H1 (cell line): Measurements from ENCODE around the gene LOC101059915.

Experiments
- ATF3 ChIP-seq: IDR thresholded peaks from 2 replicates; pipeline ENCODE4 v1.6.1; 2011; ENCODE audit warnings: low read depth, mild to moderate bottlenecking, low read length; ENCODE audit not compliant: insufficient read depth
- KDM5A ChIP-seq: fragments of 200-600 bp; IDR thresholded peaks from 2 replicates; pipeline ENCODE4 v1.7.1; 2012; ENCODE audit warnings: mild to moderate bottlenecking, low read length, inconsistent platforms, mixed read lengths
- SIN3A ChIP-seq, 2 experiments: IDR thresholded peaks in 1 of 2; conservative IDR thresholded peaks in 1 of 2; 2 replicates each; pipeline ENCODE4 v1.6.1; 2011 to 2012; ENCODE audit warnings: low read length in 2 of 2, improper control_type of control experiment in 1 of 2, low read depth in 1 of 2, mild to moderate bottlenecking in 1 of 2
- TAF1 ChIP-seq: IDR thresholded peaks from 2 replicates; pipeline ENCODE4 v1.6.1; 2011; ENCODE audit warnings: mild to moderate bottlenecking, low read depth, low read length
- USF2 ChIP-seq: IDR thresholded peaks from 2 replicates; pipeline ENCODE4 v1.6.1; 2011; ENCODE audit warnings: low read length, improper control_type of control experiment

The LOC101059915 gene

GRCh38 chrX:71634366-71634765, 33.0 kb upstream of the LOC101059915 start (continued):
- TF ChIP-seq KDM5A (no peak), USF2 (no peak), ATF3 (no peak), SIN3A (conservative IDR thresholded peaks at IDR 0.05 in 1 of 2, IDR thresholded peaks at IDR 0.05 in 1 of 2; ENCODE audit: low read depth in 1 of 2, low read length in 2 of 2) (no peak), TAF1 (no peak)
- TF ChIP-seq, all 59 proteins: peak for 0
